GM12801 (cell line): ENCODE data around the gene PTPMT1.

Experiments used
- CTCF ChIP-seq: IDR thresholded peaks from one replicate; pipeline ENCODE4 v1.5.1; 2011; ENCODE audit warnings: control low read depth; ENCODE audit not compliant: insufficient read length; ENCODE audit errors: extremely low read depth

PTPMT1 gene

GRCh38 chr11:47595967-47596366 lies 30.6 kb downstream of the PTPMT1 start:
- TF ChIP-seq CTCF = no peak

- TF ChIP-seq CTCF = no peak
Observed at GRCh38 chr11:47599902-47600301, 34.5 kb downstream of the PTPMT1 start.

- no peak for TF ChIP-seq CTCF
Observed at GRCh38 chr11:47603295-47603694, 37.9 kb downstream of the PTPMT1 start.

- no peak for TF ChIP-seq CTCF
Observed at GRCh38 chr11:47605921-47606320, 40.5 kb downstream of the PTPMT1 start.

- no peak for TF ChIP-seq CTCF
Observed at GRCh38 chr11:47606731-47607130, 41.3 kb downstream of the PTPMT1 start.

GRCh38 chr11:47607380-47607779 lies 42.0 kb downstream of the PTPMT1 start:
- no peak for TF ChIP-seq CTCF

- TF ChIP-seq CTCF = no peak
Observed at GRCh38 chr11:47609675-47610074, 44.3 kb downstream of the PTPMT1 start.

- no peak for TF ChIP-seq CTCF
Observed at GRCh38 chr11:47611348-47611794, 46.0 kb downstream of the PTPMT1 start.
